ENCODE results near the gene NFKBIE.

DNA sequence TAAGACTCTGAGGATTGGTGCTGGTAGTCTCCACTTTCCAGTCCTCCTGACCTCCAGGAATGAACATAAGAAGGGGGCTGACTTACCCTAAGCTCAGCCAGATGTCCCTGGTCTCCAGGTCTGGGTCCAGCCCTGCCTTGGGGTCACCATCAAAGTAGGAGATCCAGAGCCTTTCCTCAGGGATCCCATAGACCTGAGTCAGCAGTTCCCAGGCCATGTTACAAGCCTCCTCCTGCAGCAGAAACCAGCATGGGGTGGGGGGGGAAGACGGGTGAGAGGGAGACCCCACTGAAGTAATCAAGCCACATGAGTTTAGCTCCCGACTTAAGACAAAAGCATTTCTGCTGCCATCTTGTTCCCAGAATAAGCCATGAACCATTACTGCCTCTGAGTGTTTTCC lies 46.0 kb upstream of the NFKBIE start:
- TF ChIP-seq POLR2A (IDR thresholded peaks at IDR 0.05; ENCODE audit: low read depth, low read length) (no peak), TAF1 (IDR thresholded peaks at IDR 0.05; ENCODE audit: borderline replicate concordance, low read depth, low read length) (no peak), POLR2AphosphoS5 (IDR thresholded peaks at IDR 0.05; ENCODE audit: low read depth, low read length) (no peak)

Measured in GM12892 (cell line).